ENCODE results near the gene ARHGAP32.

Gene ARHGAP32

GRCh38 chr11:128942817-128943427 is 249.2 kb downstream of the ARHGAP32 start, which contains the start of gene TP53AIP1:
TP53AIP1 (minus strand) TSS chr11:128942871; CDS start chr11:128937818, 5,053 bp downstream.
- TF ChIP-seq CTCF (IDR thresholded peaks at IDR 0.05; ENCODE audit: control insufficient read depth, insufficient read depth, low read depth, low read length, missing control alignments): no peak
- DNase-seq (ENCODE audit: low read depth): no peak
- no peak within 1 kb of the TSS for H3K4me3 ChIP-seq (ENCODE audit: control insufficient read depth, low read depth, low read length)

GRCh38 chr11:128942272-128942612 is 249.9 kb downstream of the ARHGAP32 start:
- no peak for TF ChIP-seq CTCF (IDR thresholded peaks at IDR 0.05; ENCODE audit: control insufficient read depth, insufficient read depth, low read depth, low read length, missing control alignments)
- DNase-seq (ENCODE audit: low read depth): no peak
- no peak overlapping the region for H3K4me3 ChIP-seq (ENCODE audit: control insufficient read depth, low read depth, low read length)

GRCh38 chr11:128941573-128942271 is 250.4 kb downstream of the ARHGAP32 start:
- DNase-seq (ENCODE audit: low read depth): no peak
- TF ChIP-seq CTCF (IDR thresholded peaks at IDR 0.05; ENCODE audit: control insufficient read depth, insufficient read depth, low read depth, low read length, missing control alignments): no peak
- no peak overlapping the region for H3K4me3 ChIP-seq (ENCODE audit: control insufficient read depth, low read depth, low read length)

- no peak overlapping the region for H3K4me3 ChIP-seq (ENCODE audit: control insufficient read depth, low read depth, low read length)
- no peak for DNase-seq (ENCODE audit: low read depth)
- TF ChIP-seq CTCF (IDR thresholded peaks at IDR 0.05; ENCODE audit: control insufficient read depth, insufficient read depth, low read depth, low read length, missing control alignments): no peak
Observed at GRCh38 chr11:128941110-128941509, 251.0 kb downstream of the ARHGAP32 start.

- no peak overlapping the region for H3K4me3 ChIP-seq (ENCODE audit: control insufficient read depth, low read depth, low read length)
- no peak for TF ChIP-seq CTCF (IDR thresholded peaks at IDR 0.05; ENCODE audit: control insufficient read depth, insufficient read depth, low read depth, low read length, missing control alignments)
- DNase-seq (ENCODE audit: low read depth): no peak
Observed at GRCh38 chr11:128940603-128941002, 251.5 kb downstream of the ARHGAP32 start.

- no peak for TF ChIP-seq CTCF (IDR thresholded peaks at IDR 0.05; ENCODE audit: control insufficient read depth, insufficient read depth, low read depth, low read length, missing control alignments)
- no peak overlapping the region for H3K4me3 ChIP-seq (ENCODE audit: control insufficient read depth, low read depth, low read length)
- no peak for DNase-seq (ENCODE audit: low read depth)
Observed at GRCh38 chr11:128940156-128940555, 252.0 kb downstream of the ARHGAP32 start.
